Activated naive CD4-positive, alpha-beta T cell treated with anti-CD3 and anti-CD28 coated beads, Interleukin-2, amount 50 U/mL, for 24 hours (primary cell): Measurements from ENCODE around the gene EBF4.

Experiments
- H3K27ac Mint-ChIP-seq: one replicate; pipeline ENCODE4 v1.8.0; 2021; ENCODE audit warnings: mild to moderate bottlenecking, mixed read lengths
- H3K27me3 Mint-ChIP-seq: one replicate; pipeline ENCODE4 v1.8.0; 2021; ENCODE audit warnings: mixed read lengths
- H3K36me3 Mint-ChIP-seq: one replicate; pipeline ENCODE4 v1.8.0; 2021; ENCODE audit warnings: mixed read lengths
- H3K4me1 Mint-ChIP-seq: one replicate; pipeline ENCODE4 v1.8.0; 2021; ENCODE audit warnings: mixed read lengths
- H3K4me3 Mint-ChIP-seq: one replicate; pipeline ENCODE4 v1.8.0; 2021; ENCODE audit warnings: mild to moderate bottlenecking, mixed read lengths
- H3K9me3 Mint-ChIP-seq: one replicate; pipeline ENCODE4 v1.8.0; 2021; ENCODE audit warnings: mixed read lengths

EBF4 gene

DNA sequence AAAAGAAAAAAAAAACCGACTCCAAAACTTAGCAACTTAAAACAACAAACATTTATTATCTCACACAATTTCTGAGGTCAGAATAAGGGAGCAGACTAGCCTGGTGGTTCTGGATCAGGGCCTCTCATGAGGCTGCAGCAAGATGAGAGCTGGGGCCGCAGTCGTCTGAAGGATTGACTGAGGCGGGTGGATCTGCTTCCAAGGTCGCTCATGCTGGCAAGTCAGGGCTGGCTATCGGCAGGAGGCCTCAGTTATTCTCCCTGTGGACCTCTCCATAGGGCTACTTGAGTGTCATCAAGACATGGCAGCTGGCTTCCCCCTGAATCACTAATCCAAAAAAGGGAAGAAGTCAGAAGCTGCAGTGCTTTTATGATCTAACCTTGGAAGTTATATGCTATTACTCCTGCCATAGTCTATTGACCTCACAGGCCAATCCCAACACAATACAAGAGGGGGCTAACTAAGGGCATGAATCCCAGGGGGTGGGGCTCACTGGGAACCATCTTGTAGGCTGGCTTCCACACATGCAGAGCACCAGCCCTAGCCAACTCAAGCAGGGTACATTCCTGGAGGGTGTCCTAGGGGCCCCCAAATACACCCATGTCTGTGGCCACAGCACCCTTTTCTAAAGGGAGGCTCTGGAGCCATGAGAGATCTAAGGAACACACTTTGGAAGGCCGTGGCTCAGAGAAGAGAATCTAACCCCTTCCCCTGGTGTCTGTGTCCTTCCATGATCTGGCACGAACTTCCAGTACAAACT, 11.3 kb downstream of the EBF4 start:
- Mint-ChIP-seq H3K27me3 (no peaks in the 10 kb centered on the region), H3K36me3 (no peaks in the 10 kb centered on the region), H3K4me3 (no peak overlapping the region), H3K9me3 (no peaks in the 10 kb centered on the region), H3K4me1 (no peaks in the 10 kb centered on the region), H3K27ac (no peak overlapping the region)

GRCh38 chr20:2705931-2706645, 13.5 kb downstream of the EBF4 start:
- no peak overlapping the region for H3K27ac Mint-ChIP-seq
- no peaks in the 10 kb centered on the region for H3K36me3 Mint-ChIP-seq
- no peaks in the 10 kb centered on the region for H3K4me1 Mint-ChIP-seq
- H3K4me3 Mint-ChIP-seq = no peak overlapping the region
- H3K27me3 Mint-ChIP-seq = no peaks in the 10 kb centered on the region
- H3K9me3 Mint-ChIP-seq = no peaks in the 10 kb centered on the region

GRCh38 chr20:2706688-2707352, 14.2 kb downstream of the EBF4 start:
- H3K9me3 Mint-ChIP-seq = no peaks in the 10 kb centered on the region
- no peaks in the 10 kb centered on the region for H3K36me3 Mint-ChIP-seq
- no peak overlapping the region for H3K27ac Mint-ChIP-seq
- no peaks in the 10 kb centered on the region for H3K4me1 Mint-ChIP-seq
- no peak overlapping the region for H3K4me3 Mint-ChIP-seq
- no peaks in the 10 kb centered on the region for H3K27me3 Mint-ChIP-seq

DNA sequence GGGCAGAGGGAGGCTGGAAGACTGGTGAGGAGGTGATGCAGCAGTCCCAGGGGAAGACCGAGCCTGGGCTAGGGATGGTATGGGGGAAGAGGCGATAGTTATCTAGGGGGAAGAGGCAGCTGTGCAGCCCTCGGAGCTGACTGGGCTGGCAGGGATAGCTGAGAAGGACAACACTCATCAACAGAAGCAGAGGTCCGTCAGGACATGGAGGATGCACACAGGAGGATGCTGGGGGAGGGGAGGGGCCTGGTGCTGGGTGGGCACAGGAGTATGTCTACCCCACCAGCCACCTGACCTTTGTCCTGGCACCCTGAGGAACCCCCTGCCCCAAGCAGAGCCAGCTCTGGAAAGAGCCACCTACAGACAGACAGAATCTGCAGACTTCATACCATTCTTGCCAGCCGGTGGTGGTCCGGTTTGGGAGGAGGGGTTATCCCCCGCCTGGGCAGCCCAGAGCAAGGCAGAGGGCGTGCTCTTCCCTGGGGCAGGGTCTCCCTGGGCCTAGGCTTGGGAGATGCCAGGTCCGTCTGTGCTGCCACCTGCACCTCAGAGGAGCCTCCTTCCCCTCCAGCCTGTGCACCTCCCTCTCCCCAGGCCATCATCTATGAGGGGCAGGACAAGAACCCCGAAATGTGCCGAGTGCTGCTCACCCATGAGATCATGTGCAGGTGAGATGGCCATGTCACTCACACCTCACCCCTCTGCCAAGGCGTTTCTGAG, 14.9 kb downstream of the EBF4 start:
- H3K9me3 Mint-ChIP-seq = no peaks in the 10 kb centered on the region
- no peak overlapping the region for H3K27ac Mint-ChIP-seq
- H3K36me3 Mint-ChIP-seq = no peaks in the 10 kb centered on the region
- H3K4me3 Mint-ChIP-seq = no peak overlapping the region
- H3K4me1 Mint-ChIP-seq = no peaks in the 10 kb centered on the region
- H3K27me3 Mint-ChIP-seq = no peaks in the 10 kb centered on the region

- Mint-ChIP-seq H3K4me3 (no peak overlapping the region), H3K4me1 (no peaks in the 10 kb centered on the region), H3K27ac (no peak overlapping the region), H3K9me3 (no peaks in the 10 kb centered on the region), H3K36me3 (no peaks in the 10 kb centered on the region), H3K27me3 (no peaks in the 10 kb centered on the region)
These were observed 15.5 kb downstream of the EBF4 start for GRCh38 chr20:2708073-2708415.

DNA sequence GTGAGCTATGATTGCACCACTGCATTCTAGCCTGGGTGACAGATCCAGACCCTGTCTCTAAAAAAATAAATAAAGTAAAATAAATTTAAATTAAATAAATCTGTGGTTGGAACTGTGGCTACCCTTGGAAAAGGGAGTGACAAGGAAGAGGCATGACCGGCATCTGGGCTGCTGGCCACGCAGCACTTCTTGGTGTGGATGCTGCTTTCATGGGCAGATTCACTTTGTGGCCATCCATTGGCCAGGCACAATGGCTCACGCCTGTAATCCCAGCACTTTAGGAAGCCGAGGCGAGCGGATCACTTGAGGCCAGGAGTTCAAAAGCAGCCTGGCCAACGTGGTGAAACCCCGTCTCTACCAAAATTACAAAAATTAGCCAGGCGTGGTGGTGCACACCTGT, 16.1 kb downstream of the EBF4 start:
- H3K36me3 Mint-ChIP-seq = no peaks in the 10 kb centered on the region
- H3K27ac Mint-ChIP-seq = no peak overlapping the region
- no peaks in the 10 kb centered on the region for H3K9me3 Mint-ChIP-seq
- H3K27me3 Mint-ChIP-seq = no peaks in the 10 kb centered on the region
- H3K4me1 Mint-ChIP-seq = no peaks in the 10 kb centered on the region
- no peak overlapping the region for H3K4me3 Mint-ChIP-seq

DNA sequence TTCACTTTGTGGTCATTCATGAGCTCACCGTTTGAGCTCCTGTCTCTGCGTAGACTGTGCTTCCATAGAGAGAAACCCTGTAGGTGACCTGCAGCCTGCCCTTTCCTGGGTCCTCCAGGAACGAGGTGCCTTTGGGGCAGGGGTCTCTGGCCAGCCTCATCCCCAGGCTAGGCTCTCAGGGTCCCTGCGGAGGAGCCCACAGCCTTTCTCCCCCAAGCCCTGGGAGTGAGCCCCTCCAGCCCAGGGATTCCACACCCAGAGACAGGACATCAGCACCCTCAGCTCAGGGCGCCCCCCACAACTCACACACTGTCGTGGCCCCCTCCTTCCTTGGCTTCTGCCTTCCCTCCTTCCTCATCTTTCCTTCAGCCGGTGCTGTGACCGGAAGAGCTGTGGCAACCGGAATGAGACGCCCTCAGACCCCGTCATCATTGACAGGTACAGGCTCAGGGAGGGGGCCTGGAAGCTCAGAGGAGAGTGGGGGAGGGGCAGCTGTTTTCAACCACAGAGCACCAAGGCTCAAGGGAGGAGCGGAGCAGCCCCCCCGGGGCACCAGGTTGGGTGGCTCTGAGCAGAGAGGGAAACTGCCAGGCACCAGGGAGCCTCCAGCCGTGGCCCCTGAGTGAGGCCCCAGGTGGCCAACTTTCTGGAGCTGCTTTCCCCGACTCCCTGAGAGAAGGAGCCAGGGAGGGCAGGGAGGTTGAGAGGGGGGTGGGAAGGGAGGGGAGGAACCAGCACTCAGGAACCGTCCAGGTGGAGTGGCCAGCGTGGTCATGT, 16.8 kb downstream of the EBF4 start:
- Mint-ChIP-seq H3K9me3 (no peaks in the 10 kb centered on the region), H3K4me1 (no peaks in the 10 kb centered on the region), H3K36me3 (no peaks in the 10 kb centered on the region), H3K27ac (no peak overlapping the region), H3K27me3 (no peaks in the 10 kb centered on the region), H3K4me3 (no peak overlapping the region)

DNA sequence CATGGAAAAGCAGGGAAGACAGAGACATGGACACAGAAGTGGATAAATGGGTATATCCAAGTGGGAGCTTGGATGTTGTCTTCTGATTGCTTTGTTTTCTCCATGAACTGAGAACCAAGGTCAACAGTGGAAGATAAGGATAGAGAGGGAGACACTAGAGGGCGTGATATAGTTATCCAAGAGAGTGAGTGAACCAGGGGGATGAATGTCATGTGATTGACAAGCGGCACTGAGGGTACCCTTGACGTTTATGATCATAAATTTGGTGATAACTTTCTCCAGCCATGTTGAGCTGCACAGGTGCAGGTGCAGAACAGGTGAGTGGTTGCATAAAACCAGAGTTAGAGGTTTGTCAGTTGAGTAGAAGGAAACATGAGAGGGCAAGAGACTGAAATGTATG, 20.7 kb downstream of the EBF4 start:
- Mint-ChIP-seq H3K9me3 (no peaks in the 10 kb centered on the region), H3K4me1 (no peaks in the 10 kb centered on the region), H3K4me3 (no peak overlapping the region), H3K27me3 (no peaks in the 10 kb centered on the region), H3K27ac (no peak overlapping the region), H3K36me3 (peaks cover 2% of the 10 kb centered on the region)

DNA sequence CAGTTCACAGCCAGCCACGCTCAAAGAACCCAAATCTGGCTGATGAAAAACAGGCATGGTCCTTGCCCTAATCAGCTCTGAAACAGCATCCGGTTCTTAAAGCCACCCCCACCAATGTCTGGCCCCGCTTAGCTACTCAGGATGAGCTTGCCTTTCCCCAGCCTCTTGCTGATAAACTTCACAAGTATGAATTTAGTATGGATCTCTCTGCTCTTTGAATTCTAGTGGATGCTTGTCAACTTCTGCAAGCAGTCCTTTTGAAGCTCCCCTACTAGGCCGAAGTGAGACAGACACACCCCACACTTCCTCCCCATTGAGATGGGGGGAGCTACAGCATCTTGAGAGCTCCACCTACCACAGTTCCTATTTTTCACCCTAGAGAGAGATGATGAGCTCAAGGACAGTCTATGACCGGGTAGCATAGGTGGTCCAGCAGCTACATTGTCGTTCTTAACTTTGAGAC, 36.7 kb downstream of the EBF4 start:
- Mint-ChIP-seq H3K4me3 (peak overlapping the region; percentile 61), H3K27ac (peak overlapping the region; percentile 80), H3K36me3 (peaks cover 11% of the 10 kb centered on the region), H3K9me3 (peaks cover 11% of the 10 kb centered on the region), H3K27me3 (no peaks in the 10 kb centered on the region), H3K4me1 (peaks cover 26% of the 10 kb centered on the region)

- Mint-ChIP-seq H3K27ac (peak overlapping the region; percentile 80), H3K36me3 (peaks cover 11% of the 10 kb centered on the region), H3K4me1 (peaks cover 26% of the 10 kb centered on the region), H3K27me3 (no peaks in the 10 kb centered on the region), H3K4me3 (peak overlapping the region; percentile 61), H3K9me3 (peaks cover 11% of the 10 kb centered on the region)
These were observed 37.2 kb downstream of the EBF4 start for GRCh38 chr20:2729791-2730190.

- Mint-ChIP-seq H3K9me3 (peaks cover 11% of the 10 kb centered on the region), H3K27me3 (no peaks in the 10 kb centered on the region), H3K27ac (no peak overlapping the region), H3K4me3 (no peak overlapping the region), H3K4me1 (peaks cover 30% of the 10 kb centered on the region), H3K36me3 (peaks cover 8% of the 10 kb centered on the region)
These were observed 42.3 kb downstream of the EBF4 start for GRCh38 chr20:2734899-2735298.

GRCh38 chr20:2736441-2736840, 43.9 kb downstream of the EBF4 start:
- Mint-ChIP-seq H3K4me1 (peaks cover 36% of the 10 kb centered on the region), H3K36me3 (peaks cover 8% of the 10 kb centered on the region), H3K27me3 (no peaks in the 10 kb centered on the region), H3K9me3 (peaks cover 11% of the 10 kb centered on the region), H3K27ac (no peak overlapping the region), H3K4me3 (no peak overlapping the region)

DNA sequence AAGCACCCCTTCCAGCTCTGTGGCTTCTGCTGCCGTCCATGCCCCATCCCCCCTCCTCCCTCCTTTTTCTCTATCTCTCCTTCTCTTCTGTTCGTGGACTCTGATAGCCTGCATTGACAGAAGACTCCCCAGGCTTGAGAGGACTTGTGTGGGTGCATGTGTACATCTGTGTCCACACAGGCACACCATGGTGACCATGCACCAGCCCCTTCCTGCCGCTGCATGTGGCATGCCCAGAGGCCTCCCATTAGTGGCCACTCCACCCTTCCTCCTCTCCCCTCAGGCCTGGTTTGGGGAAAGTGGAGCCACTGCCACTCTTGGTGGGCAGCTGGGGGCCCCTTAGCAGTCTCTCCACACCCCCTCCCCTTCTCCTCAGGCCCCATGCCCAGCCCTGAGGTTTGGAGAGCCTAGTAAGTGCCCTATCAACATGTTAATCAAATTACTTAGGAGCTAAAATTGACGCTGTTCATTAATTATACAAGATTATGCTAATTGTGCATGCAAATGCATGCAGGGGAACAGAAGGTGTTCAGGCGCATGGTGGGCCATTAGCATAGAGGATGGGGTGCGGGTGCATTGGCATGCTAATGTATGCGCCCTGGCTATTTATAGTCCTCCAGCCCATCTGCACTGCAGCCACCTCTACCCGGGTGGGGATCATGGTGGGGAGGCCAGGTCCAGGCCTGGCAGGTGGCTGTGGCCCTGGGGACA, 45.9 kb downstream of the EBF4 start:
- peaks cover under 1% of the 10 kb centered on the region for H3K36me3 Mint-ChIP-seq
- H3K27me3 Mint-ChIP-seq = no peaks in the 10 kb centered on the region
- no peak overlapping the region for H3K4me3 Mint-ChIP-seq
- no peak overlapping the region for H3K27ac Mint-ChIP-seq
- no peaks in the 10 kb centered on the region for H3K9me3 Mint-ChIP-seq
- peaks cover 57% of the 10 kb centered on the region for H3K4me1 Mint-ChIP-seq

DNA sequence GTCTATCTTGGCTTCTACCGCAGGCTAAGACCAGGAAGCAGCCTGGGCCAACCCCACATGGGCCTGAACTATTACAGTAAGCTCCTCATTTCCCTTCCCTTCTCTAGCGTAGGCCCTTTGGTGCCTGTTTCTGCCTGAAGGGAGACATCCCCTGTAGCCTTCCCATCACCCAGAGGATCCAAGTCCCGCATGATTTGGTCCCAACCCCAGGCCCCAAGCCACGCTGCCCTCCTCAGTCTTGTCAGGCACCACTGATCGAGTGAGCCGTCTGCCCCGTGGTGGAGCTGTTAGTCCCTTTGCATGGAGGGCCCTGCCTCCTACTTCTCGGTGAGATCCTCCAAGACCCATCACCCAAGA, 46.4 kb downstream of the EBF4 start:
- peak overlapping the region; percentile 38 for H3K27ac Mint-ChIP-seq
- H3K4me3 Mint-ChIP-seq = no peak overlapping the region
- H3K9me3 Mint-ChIP-seq = no peaks in the 10 kb centered on the region
- no peaks in the 10 kb centered on the region for H3K36me3 Mint-ChIP-seq
- H3K4me1 Mint-ChIP-seq = peaks cover 57% of the 10 kb centered on the region
- H3K27me3 Mint-ChIP-seq = no peaks in the 10 kb centered on the region
